ENCODE data around the gene PRKN. TPM values are rescaled to one million over a fixed set of nuclear protein-coding genes. Genes with fewer than 3 reads are reported as not detected.

Gene PRKN
- total RNA-seq, 2 donors from 2014 or later: 6.7 to 8.2 TPM

DNA sequence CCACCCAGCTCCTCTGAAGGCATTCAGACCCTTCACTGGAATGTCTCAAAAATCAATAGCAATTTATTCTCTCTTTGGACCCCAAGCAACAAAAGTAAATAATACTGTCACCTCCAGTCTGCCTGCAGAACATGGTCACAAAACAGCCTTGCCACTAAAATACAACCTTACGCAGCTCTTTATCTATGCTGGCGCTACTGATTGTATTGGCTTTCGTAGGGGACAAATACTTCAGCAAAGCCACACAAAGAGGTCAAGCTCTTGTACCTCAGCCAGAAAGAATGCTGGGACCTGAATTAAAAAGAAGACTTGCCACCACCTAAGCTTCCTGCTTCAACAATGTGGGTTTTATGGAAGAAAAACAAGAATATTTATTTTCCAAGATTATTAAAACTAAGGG is 57.2 kb downstream of the PRKN start:
- Histone ChIP-seq H3K27me3 (no peaks in the 10 kb centered on the region), H3K4me3 (no peak overlapping the region), H3K4me1 (peaks cover 12% of the 10 kb centered on the region), H3K9me3 (peaks cover 0 to 5% (median 0%) of the 10 kb centered on the region in 3 donors), H3K27ac (peak overlapping the region in 2 of 4 donors; percentile 41 to 49), H3K36me3 (replicated peaks in 1 of 2; ENCODE audit: insufficient read depth in 1 of 2, low read depth in 2 of 2) (no peaks in the 10 kb centered on the region)
- no peak for TF ChIP-seq POLR2A (IDR thresholded peaks at IDR 0.05)
- TF ChIP-seq, protein P1, sequence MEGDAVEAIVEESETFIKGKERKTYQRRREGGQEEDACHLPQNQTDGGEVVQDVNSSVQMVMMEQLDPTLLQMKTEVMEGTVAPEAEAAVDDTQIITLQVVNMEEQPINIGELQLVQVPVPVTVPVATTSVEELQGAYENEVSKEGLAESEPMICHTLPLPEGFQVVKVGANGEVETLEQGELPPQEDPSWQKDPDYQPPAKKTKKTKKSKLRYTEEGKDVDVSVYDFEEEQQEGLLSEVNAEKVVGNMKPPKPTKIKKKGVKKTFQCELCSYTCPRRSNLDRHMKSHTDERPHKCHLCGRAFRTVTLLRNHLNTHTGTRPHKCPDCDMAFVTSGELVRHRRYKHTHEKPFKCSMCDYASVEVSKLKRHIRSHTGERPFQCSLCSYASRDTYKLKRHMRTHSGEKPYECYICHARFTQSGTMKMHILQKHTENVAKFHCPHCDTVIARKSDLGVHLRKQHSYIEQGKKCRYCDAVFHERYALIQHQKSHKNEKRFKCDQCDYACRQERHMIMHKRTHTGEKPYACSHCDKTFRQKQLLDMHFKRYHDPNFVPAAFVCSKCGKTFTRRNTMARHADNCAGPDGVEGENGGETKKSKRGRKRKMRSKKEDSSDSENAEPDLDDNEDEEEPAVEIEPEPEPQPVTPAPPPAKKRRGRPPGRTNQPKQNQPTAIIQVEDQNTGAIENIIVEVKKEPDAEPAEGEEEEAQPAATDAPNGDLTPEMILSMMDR (IDR thresholded peaks at IDR 0.05): no peak
- WGBS, 2 donors: 17 to 27% methylated on average over 3 of the region's 3 CpGs
- DNase-seq: peak in 2 of 4 donors; percentile 6 to 36
- peak; percentile 83 for ATAC-seq
- intact Hi-C loops (cut with DNase I): no loop called here

DNA sequence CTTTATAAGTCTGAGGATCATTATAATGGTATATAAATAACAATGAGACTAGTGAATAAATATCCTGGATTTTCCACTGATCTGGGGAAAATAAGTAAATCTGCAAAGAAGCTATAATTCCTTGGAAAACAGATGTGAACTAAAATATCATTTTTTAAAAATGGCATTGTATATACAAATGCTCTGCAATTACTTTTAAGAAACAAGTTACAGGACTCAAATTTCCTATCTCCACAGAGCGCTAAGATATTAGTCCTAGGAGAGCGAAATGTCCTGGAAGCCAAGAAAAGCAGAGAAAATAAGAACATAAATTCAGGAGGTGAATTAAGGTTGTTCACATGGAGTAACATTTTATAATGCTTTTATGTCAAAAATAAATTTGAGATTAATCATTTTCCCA is 61.3 kb downstream of the PRKN start:
- H3K4me3 ChIP-seq: no peak overlapping the region
- no peak for ATAC-seq
- TF ChIP-seq, protein P1 (IDR thresholded peaks at IDR 0.05): no peak
- no peak for TF ChIP-seq POLR2A (IDR thresholded peaks at IDR 0.05)
- peaks cover 12% of the 10 kb centered on the region for H3K4me1 ChIP-seq
- 94 to 97% methylated on average over 2 of the region's 2 CpGs for WGBS, 2 donors
- DNase-seq: no peak
- H3K27ac ChIP-seq: no peak overlapping the region
- no peaks in the 10 kb centered on the region for H3K36me3 ChIP-seq (replicated peaks in 1 of 2; ENCODE audit: insufficient read depth in 1 of 2, low read depth in 2 of 2)
- no peaks in the 10 kb centered on the region for H3K27me3 ChIP-seq
- intact Hi-C loops (cut with DNase I): no loop called here
- peaks cover 0 to 5% (median 0%) of the 10 kb centered on the region in 3 donors for H3K9me3 ChIP-seq

DNA sequence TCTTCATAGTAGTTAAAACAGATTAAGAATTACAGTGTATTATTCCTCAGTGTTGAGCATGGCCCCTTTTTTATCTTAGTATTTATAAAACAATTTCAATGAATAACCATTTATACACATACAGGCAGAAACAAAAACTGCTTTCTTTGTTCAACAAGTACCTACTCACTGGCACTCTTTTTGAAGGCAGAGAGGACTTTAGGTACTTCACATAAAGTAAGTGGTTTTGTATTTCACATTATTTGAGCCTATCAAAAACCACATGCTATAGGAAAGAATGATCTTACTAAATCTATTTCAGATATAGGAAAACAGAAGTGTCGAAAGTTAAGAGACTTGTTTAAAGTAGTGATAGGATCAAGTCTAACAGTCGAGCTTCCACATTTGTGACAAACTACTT is 73.8 kb downstream of the PRKN start:
- intact Hi-C loops (cut with DNase I): no loop called here
- ATAC-seq: no peak
- TF ChIP-seq, protein P1 (IDR thresholded peaks at IDR 0.05): no peak
- TF ChIP-seq POLR2A (IDR thresholded peaks at IDR 0.05): no peak
- H3K36me3 ChIP-seq (replicated peaks in 1 of 2; ENCODE audit: insufficient read depth in 1 of 2, low read depth in 2 of 2): no peaks in the 10 kb centered on the region
- H3K27ac ChIP-seq: no peak overlapping the region
- DNase-seq: no peak
- no peak overlapping the region for H3K4me3 ChIP-seq
- WGBS, 2 donors: 73 to 89% methylated on average over 2 of the region's 2 CpGs
- no peaks in the 10 kb centered on the region for H3K9me3 ChIP-seq
- H3K27me3 ChIP-seq: no peaks in the 10 kb centered on the region
- H3K4me1 ChIP-seq: no peaks in the 10 kb centered on the region

DNA sequence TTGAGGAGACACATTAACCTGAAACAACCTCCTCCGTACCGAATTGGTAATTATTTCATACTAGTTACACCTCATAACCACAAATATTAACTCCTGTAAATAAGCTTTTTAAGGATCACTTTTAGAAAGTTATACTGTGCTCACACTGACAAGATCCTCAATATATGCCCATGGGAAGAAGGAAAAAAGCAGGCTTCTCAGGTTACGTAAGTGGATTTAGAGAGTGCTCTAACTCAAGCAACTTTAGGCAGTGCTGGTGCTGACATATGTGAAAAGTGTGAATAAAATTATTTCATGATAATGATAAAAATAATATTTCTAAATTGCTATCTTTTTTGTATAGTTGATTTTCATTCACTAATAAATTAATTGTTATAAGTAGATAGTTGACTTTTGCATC is 76.1 kb downstream of the PRKN start:
- ATAC-seq: no peak
- 79 to 80% methylated on average over 3 of the region's 3 CpGs for WGBS, 2 donors
- intact Hi-C loops (cut with DNase I): no loop called here

DNA sequence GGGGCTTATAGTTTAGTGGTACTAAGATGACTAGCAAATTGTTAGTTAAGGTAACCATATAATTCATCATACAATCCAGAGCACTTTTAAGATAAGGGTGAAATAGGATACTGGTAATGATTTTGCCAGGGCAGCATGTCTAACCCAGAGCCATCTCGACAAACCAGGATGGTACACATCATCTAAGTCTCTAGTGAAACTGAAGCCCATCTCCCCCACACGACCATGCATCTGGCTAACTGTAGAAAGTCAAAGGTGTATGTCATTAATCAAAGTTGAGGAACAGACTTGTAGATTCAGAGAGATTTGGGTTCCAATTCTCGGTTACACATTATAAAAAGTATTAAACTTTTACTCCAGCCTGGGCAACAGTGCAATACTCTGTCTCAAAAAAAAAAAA is 78.3 kb downstream of the PRKN start:
- DNase-seq (no peak), ATAC-seq (no peak)
- intact Hi-C loops (cut with DNase I): no loop called here
- Histone ChIP-seq H3K27ac (no peak overlapping the region), H3K4me3 (no peak overlapping the region), H3K4me1 (no peaks in the 10 kb centered on the region), H3K36me3 (replicated peaks in 1 of 2; ENCODE audit: insufficient read depth in 1 of 2, low read depth in 2 of 2) (no peaks in the 10 kb centered on the region), H3K9me3 (no peaks in the 10 kb centered on the region), H3K27me3 (no peaks in the 10 kb centered on the region)
- 67% methylated on average over 3 of the region's 3 CpGs for WGBS, 2 donors
- no peak for TF ChIP-seq POLR2A (IDR thresholded peaks at IDR 0.05)
- TF ChIP-seq, protein P1 (IDR thresholded peaks at IDR 0.05): no peak

More for the DNA sequence above, 76.1 kb downstream of the PRKN start:
- Histone ChIP-seq H3K27ac (no peak overlapping the region), H3K36me3 (replicated peaks in 1 of 2; ENCODE audit: insufficient read depth in 1 of 2, low read depth in 2 of 2) (no peaks in the 10 kb centered on the region), H3K4me1 (no peaks in the 10 kb centered on the region), H3K9me3 (no peaks in the 10 kb centered on the region), H3K4me3 (no peak overlapping the region), H3K27me3 (no peaks in the 10 kb centered on the region)
- DNase-seq: no peak
- no peak for TF ChIP-seq POLR2A (IDR thresholded peaks at IDR 0.05)
- TF ChIP-seq, protein P1 (IDR thresholded peaks at IDR 0.05): no peak
